SK-N-SH (cell line): Measurements from ENCODE around the gene PPIF. TPM values are rescaled to one million over a fixed set of nuclear protein-coding genes. Genes with fewer than 3 reads are reported as not detected.
A peak's percentile ranks its signal among the peaks of the same experiment; 100 is the strongest.

Experiments used
- CTCF ChIA-PET: fragments of 300-600, 350-600 bp; formaldehyde crosslinking; extraction: SDS; loops from one replicate; lab custom pipeline; 2021; lab: Yijun Ruan, JAX
- POLR2A ChIA-PET: fragments of 350-600 bp; sonication (Branson Sonifier 250); formaldehyde crosslinking; extraction: SDS; loops from one replicate; lab custom pipeline; 2020; ENCODE audit warnings: antibody characterized with exemption, inconsistent platforms; lab: Yijun Ruan, JAX
- DNase-seq: peaks from one replicate; pipeline ENCODE4 v3.0.0; 2012
- H2AFZ ChIP-seq: fragments of 200-600 bp; sonication (generic); 2 replicates; pipeline ENCODE4 v1.8.1; 2016; ENCODE audit warnings: antibody characterized with exemption, mild to moderate bottlenecking, low read depth
- H3F3A ChIP-seq: fragments of 200-600 bp; sonication (generic); replicated peaks from 2 replicates; pipeline ENCODE3; 2016; ENCODE audit warnings: antibody characterized with exemption, mild to moderate bottlenecking; ENCODE audit not compliant: insufficient read depth
- H3K27ac ChIP-seq, 2 experiments: fragments of 200-500 bp in 1 of 2; fragments of 200-600 bp in 1 of 2; sonication (Bioruptor generic) in 1 of 2; sonication (generic), shearing (Covaris generic) in 1 of 2; 2 replicates each; pipeline versions ENCODE4 v1.5.1 to v1.6.1; 2014 to 2016; ENCODE audit warnings: low read depth in 2 of 2, inconsistent platforms in 1 of 2, low read length in 1 of 2, mild to moderate bottlenecking in 1 of 2, mixed read lengths in 1 of 2
- H3K27me3 ChIP-seq: fragments of 200-600 bp; sonication (generic), shearing (Covaris generic); 2 replicates; pipeline ENCODE4 v1.6.1; 2016; ENCODE audit warnings: mixed run types; ENCODE audit not compliant: insufficient read depth
- H3K36me3 ChIP-seq, 2 experiments: fragments of 200-500 bp in 1 of 2; fragments of 200-600 bp in 1 of 2; sonication (Bioruptor generic) in 1 of 2; sonication (generic) in 1 of 2; replicated peaks in 1 of 2; 2 replicates each; pipeline versions ENCODE3 to v1.5.1; 2014 to 2016; ENCODE audit warnings: low read length in 1 of 2, mild to moderate bottlenecking in 1 of 2; ENCODE audit not compliant: insufficient read depth in 2 of 2, control insufficient read depth in 1 of 2
- H3K4me1 ChIP-seq, 2 experiments: fragments of 200-500 bp in 1 of 2; fragments of 200-600 bp in 1 of 2; sonication (Bioruptor generic) in 1 of 2; sonication (generic), shearing (Covaris generic) in 1 of 2; 2 replicates each; pipeline versions ENCODE4 v1.5.1 to v1.6.1; 2014 to 2016; ENCODE audit warnings: low read depth in 1 of 2, low read length in 1 of 2, mixed run types in 1 of 2; ENCODE audit not compliant: insufficient read depth in 2 of 2, control insufficient read depth in 1 of 2
- H3K4me2 ChIP-seq: fragments of 200-600 bp; sonication (generic), shearing (Covaris generic); 2 replicates; pipeline ENCODE4 v1.6.1; 2017; ENCODE audit warnings: mixed run types
- H3K4me3 ChIP-seq, 2 experiments: fragments of 200-500 bp in 1 of 2; fragments of 200-600 bp in 1 of 2; sonication (Bioruptor generic) in 1 of 2; sonication (generic), shearing (Covaris generic) in 1 of 2; 2 replicates each; pipeline versions ENCODE4 v1.5.1 to v1.8.1; 2014 to 2016; ENCODE audit warnings: low read depth in 2 of 2, inconsistent platforms in 1 of 2, low read length in 1 of 2, mild to moderate bottlenecking in 1 of 2, mixed read lengths in 1 of 2, moderate library complexity in 1 of 2
- H3K79me2 ChIP-seq: fragments of 200-600 bp; sonication (generic); 2 replicates; pipeline ENCODE4 v1.8.1; 2017; ENCODE audit warnings: mild to moderate bottlenecking; ENCODE audit not compliant: insufficient read depth
- H3K9ac ChIP-seq: fragments of 200-600 bp; sonication (generic); 2 replicates; pipeline ENCODE4 v1.6.1; 2017; ENCODE audit warnings: mixed run types
- H3K9me2 ChIP-seq: fragments of 200-600 bp; sonication (generic); 2 replicates; pipeline ENCODE4 v1.6.1; 2017; ENCODE audit warnings: mixed run types
- H3K9me3 ChIP-seq: fragments of 200-600 bp; sonication (generic); 2 replicates; pipeline ENCODE4 v1.6.1; 2017; ENCODE audit warnings: mixed run types, mild to moderate bottlenecking, moderate library complexity
- H4K20me1 ChIP-seq: fragments of 200-600 bp; sonication (generic); 2 replicates; pipeline ENCODE4 v1.6.1; 2017; ENCODE audit warnings: mild to moderate bottlenecking, mixed run types; ENCODE audit not compliant: insufficient read depth
- ELF1 ChIP-seq: IDR thresholded peaks from 2 replicates; pipeline ENCODE4 v1.4.0; 2012
- EP300 ChIP-seq, 2 experiments: IDR thresholded peaks; 2 replicates each; pipeline versions ENCODE4 v1.4.0 to v1.6.1; 2012; ENCODE audit warnings: borderline replicate concordance in 1 of 2, low read depth in 1 of 2, low read length in 1 of 2
- EZH2phosphoT487 ChIP-seq: fragments of 200-600 bp; sonication (generic); IDR thresholded peaks from 2 replicates; pipeline ENCODE4 v1.6.1; 2017; ENCODE audit warnings: low read depth, mixed run types, mild to moderate bottlenecking, antibody characterized with exemption, moderate library complexity, borderline replicate concordance
- FOXJ3 ChIP-seq: sonication (generic); formaldehyde crosslinking; IDR thresholded peaks from 2 replicates; pipeline ENCODE4 v1.5.1; 2020; ENCODE audit warnings: mild to moderate bottlenecking, missing genetic modification reagents
- FOXM1 ChIP-seq: IDR thresholded peaks from 2 replicates; pipeline ENCODE4 v1.4.0; 2012; ENCODE audit warnings: low read depth, mild to moderate bottlenecking
- JUND ChIP-seq: IDR thresholded peaks from 2 replicates; pipeline ENCODE4 v1.4.0; 2012
- MAX ChIP-seq: IDR thresholded peaks from 2 replicates; pipeline ENCODE4 v1.4.0; 2012; ENCODE audit warnings: low read depth
- POLR2AphosphoS5 ChIP-seq: IDR thresholded peaks from 2 replicates; pipeline ENCODE4 v1.6.1; 2012; ENCODE audit warnings: low read depth, low read length
- RAD21 ChIP-seq: IDR thresholded peaks from 2 replicates; pipeline ENCODE4 v1.6.1; 2012; ENCODE audit warnings: mild to moderate bottlenecking, low read length
- RCOR1 ChIP-seq: fragments of 150-350 bp; IDR thresholded peaks from 2 replicates; pipeline ENCODE4 v1.6.1; 2017; ENCODE audit warnings: antibody characterized with exemption, low read length
- SMC3 ChIP-seq: IDR thresholded peaks from 2 replicates; pipeline ENCODE4 v1.6.1; 2012; ENCODE audit warnings: low read depth, low read length, improper control_type of control experiment
- TCF12 ChIP-seq: IDR thresholded peaks from 2 replicates; pipeline ENCODE4 v1.4.0; 2012
- USF2 ChIP-seq: fragments of 150-350 bp; IDR thresholded peaks from 2 replicates; pipeline ENCODE4 v1.6.1; 2017; ENCODE audit warnings: antibody characterized with exemption, low read length, low read depth, borderline replicate concordance
- ZBTB33 ChIP-seq: IDR thresholded peaks from 2 replicates; pipeline ENCODE4 v1.4.0; 2012; ENCODE audit warnings: low read depth, borderline replicate concordance
- WGBS: methylation state at CpG from one replicate; pipeline ENCODE4 v1.1.6; 2017; ENCODE audit warnings: low lambda C conversion rate; 5-methylcytosine and 5-hydroxymethylcytosine counted together
- polyA plus RNA-seq, 3 experiments: library from polyadenylated mRNA; depleted of rRNA; stranded (reverse); fragments of >200 nt; gene quantifications; 2 replicates each; pipeline ENCODE4 v1.2.3, GENCODE V29; 2012

PPIF gene
- polyA plus RNA-seq, 1 of the 3 experiments (the other 2 are of a cell fraction), result 85.9 TPM

- no peak overlapping the region for H3K9ac ChIP-seq
- 0 out of 2 replicates have a peak, but pooled peaks cover 4% of the 10 kb centered on the region for H4K20me1 ChIP-seq
- ChIA-PET POLR2A (no interaction called here), CTCF (no interaction called here)
- peaks cover 19% of the 10 kb centered on the region for H3F3A ChIP-seq
- peaks cover 19 to 83% of the 10 kb centered on the region in 2 experiments for H3K36me3 ChIP-seq
- no peaks in the 10 kb centered on the region for H3K9me2 ChIP-seq
- 91% methylated on average over 24 of the region's 26 CpGs for WGBS
- TF ChIP-seq USF2 (no peak), EP300 (IDR thresholded peaks at IDR 0.05; ENCODE audit: borderline replicate concordance in 1 of 2, low read depth in 1 of 2, low read length in 1 of 2) (no peak), TCF12 (no peak), MAX (no peak), JUND (no peak), FOXM1 (no peak), ELF1 (no peak), RCOR1 (no peak), EZH2phosphoT487 (no peak), POLR2AphosphoS5 (no peak), SMC3 (no peak), ZBTB33 (no peak), RAD21 (no peak), FOXJ3 (CRISPR knock-in tag) (no peak)
- H3K4me2 ChIP-seq, result no peak overlapping the region
- H3K27me3 ChIP-seq, result no peaks in the 10 kb centered on the region
- peak overlapping the region in 1 of 2 experiments; percentile 44; a peak in 1 of 4 replicates for H3K27ac ChIP-seq
- no peaks in the 10 kb centered on the region for H3K79me2 ChIP-seq
- H3K4me1 ChIP-seq, result peaks cover 0 to 57% of the 10 kb centered on the region in 2 experiments; a peak in 1 of 4 replicates
- peak; percentile 42 for DNase-seq
- H2AFZ ChIP-seq, result no peak overlapping the region
- no peaks in the 10 kb centered on the region for H3K9me3 ChIP-seq
- no peak overlapping the region for H3K4me3 ChIP-seq
These were observed 36.2 kb upstream of the PPIF start for GRCh38 chr10:79310911-79311573.
